Peyer's patch (tissue), 4 donors: ENCODE data around the gene HAND1. TPM values are rescaled to one million over a fixed set of nuclear protein-coding genes. Genes with fewer than 3 reads are reported as not detected.
A peak's percentile ranks its signal among the peaks of the same experiment; 100 is the strongest.

Source experiments
- DNase-seq, 3 donors: peaks; one replicate each; pipeline ENCODE4 v3.0.0-alpha.2; 2017 to 2019
- H3K27ac ChIP-seq, 4 donors: fragments of 200-600 bp; sonication (generic); one replicate each; pipeline ENCODE4 v1.5.1; 2016 to 2019
- H3K27me3 ChIP-seq, 2 donors: fragments of 200-600 bp; sonication (generic); one replicate each; pipeline ENCODE4 v1.5.1; 2019
- H3K36me3 ChIP-seq, 3 donors: fragments of 200-600 bp; sonication (generic); one replicate each; pipeline ENCODE4 v1.5.1; 2016 to 2019
- H3K4me1 ChIP-seq, 4 donors: fragments of 200-600 bp; sonication (generic); one replicate each; pipeline ENCODE4 v1.5.1; 2016 to 2019
- H3K4me3 ChIP-seq, 4 donors: fragments of 200-600 bp; sonication (generic); 1 replicate in 3 of 4; 2 replicates in 1 of 4; pipeline ENCODE4 v1.5.1; 2016 to 2019; ENCODE audit warnings: mild to moderate bottlenecking in 1 of 4
- H3K9me3 ChIP-seq, 4 donors: fragments of 200-600 bp; sonication (generic); one replicate each; pipeline ENCODE4 v1.5.1; 2016 to 2019; ENCODE audit warnings: mild to moderate bottlenecking in 1 of 4
- POLR2A ChIP-seq, 2 donors: fragments of 450-650 bp; IDR thresholded peaks; one replicate each; pipeline ENCODE4 v1.5.1; 2017; ENCODE audit warnings: antibody characterized with exemption in 2 of 2, mild to moderate bottlenecking in 2 of 2, moderate library complexity in 2 of 2
- total RNA-seq, 4 donors: library from RNA; depleted of rRNA; stranded (reverse); fragments of >200 nt; gene quantifications; one replicate each; pipeline ENCODE4 v1.1.0, GENCODE V29; 2016
- TF ChIP-seq, protein P1 (sequence below), 6 experiments: fragments of 450-650 bp in 4 of 6; fragments of 200-600 bp in 2 of 6; sonication (generic) in 1 of 6; IDR thresholded peaks; one replicate each; pipeline ENCODE4 v1.5.1; 2017 to 2019; ENCODE audit warnings: antibody characterized with exemption in 6 of 6, mild to moderate bottlenecking in 3 of 6, moderate library complexity in 1 of 6

HAND1 gene
- total RNA-seq, 4 donors from 2014 or later: 0.54 to 1.8 TPM; not detected in 2

DNA sequence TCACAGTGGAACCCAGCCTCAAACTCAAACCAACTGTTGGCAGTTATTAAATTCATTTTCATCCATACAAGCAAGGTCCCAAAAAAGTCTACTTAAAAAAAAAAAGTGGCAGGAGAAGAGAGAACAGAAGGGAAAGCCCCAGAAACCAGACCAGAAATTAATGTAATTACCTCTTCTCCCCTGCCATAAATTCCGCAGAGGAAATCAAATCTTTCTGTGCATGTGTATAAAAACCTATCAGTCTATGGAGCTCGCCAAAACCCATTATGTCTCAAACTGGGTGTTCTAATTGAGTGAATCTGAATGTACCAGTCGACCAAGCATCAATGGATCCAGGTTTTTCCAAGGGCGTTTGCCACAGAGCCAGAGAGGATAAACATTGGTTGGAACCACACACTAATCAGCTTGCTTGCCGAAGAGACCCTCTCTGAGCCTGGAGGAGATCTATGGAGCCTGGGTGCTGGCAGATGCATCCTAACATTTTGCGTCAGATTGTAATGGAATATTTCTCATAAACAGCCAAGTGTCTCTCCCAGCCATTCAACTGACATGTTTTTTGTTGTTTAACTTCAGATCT, 7.9 kb upstream of the HAND1 start:
- DNase-seq: no peak
- Histone ChIP-seq H3K27me3 (peaks cover 0 to 45% of the 10 kb centered on the region in 2 donors), H3K9me3 (no peaks in the 10 kb centered on the region), H3K4me1 (peaks cover 0 to 27% (median 0%) of the 10 kb centered on the region in 4 donors), H3K36me3 (no peaks in the 10 kb centered on the region), H3K27ac (no peak overlapping the region), H3K4me3 (no peak overlapping the region)
- TF ChIP-seq, protein P1, sequence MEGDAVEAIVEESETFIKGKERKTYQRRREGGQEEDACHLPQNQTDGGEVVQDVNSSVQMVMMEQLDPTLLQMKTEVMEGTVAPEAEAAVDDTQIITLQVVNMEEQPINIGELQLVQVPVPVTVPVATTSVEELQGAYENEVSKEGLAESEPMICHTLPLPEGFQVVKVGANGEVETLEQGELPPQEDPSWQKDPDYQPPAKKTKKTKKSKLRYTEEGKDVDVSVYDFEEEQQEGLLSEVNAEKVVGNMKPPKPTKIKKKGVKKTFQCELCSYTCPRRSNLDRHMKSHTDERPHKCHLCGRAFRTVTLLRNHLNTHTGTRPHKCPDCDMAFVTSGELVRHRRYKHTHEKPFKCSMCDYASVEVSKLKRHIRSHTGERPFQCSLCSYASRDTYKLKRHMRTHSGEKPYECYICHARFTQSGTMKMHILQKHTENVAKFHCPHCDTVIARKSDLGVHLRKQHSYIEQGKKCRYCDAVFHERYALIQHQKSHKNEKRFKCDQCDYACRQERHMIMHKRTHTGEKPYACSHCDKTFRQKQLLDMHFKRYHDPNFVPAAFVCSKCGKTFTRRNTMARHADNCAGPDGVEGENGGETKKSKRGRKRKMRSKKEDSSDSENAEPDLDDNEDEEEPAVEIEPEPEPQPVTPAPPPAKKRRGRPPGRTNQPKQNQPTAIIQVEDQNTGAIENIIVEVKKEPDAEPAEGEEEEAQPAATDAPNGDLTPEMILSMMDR (IDR thresholded peaks at IDR 0.05): no peak
- TF ChIP-seq POLR2A (IDR thresholded peaks at IDR 0.05): no peak

DNA sequence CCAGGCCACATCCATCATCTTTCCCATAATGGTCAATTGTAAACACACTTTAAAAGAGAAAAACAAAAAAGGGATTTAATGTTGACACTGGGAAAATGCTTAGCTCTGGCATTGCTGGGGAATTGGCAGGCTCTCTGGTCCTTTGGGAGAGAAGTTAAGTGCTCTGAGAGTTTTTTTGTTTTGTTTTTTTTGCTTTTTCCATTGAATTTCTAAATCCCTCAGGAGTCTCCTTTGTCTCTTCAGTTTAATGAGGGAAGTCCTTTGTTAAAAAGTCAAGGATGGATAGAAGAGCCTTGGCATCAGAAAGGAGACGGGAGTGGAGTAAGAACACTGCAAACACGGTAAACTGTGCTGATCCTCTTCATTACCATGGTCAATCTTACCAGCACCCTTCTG, 7.1 kb upstream of the HAND1 start:
- no peak for TF ChIP-seq POLR2A (IDR thresholded peaks at IDR 0.05)
- TF ChIP-seq, protein P1 (IDR thresholded peaks at IDR 0.05): no peak
- no peaks in the 10 kb centered on the region for H3K9me3 ChIP-seq
- H3K4me1 ChIP-seq: peaks cover 0 to 27% (median 0%) of the 10 kb centered on the region in 4 donors
- H3K27ac ChIP-seq: no peak overlapping the region
- H3K4me3 ChIP-seq: no peak overlapping the region
- DNase-seq: no peak
- peaks cover 0 to 54% of the 10 kb centered on the region in 2 donors for H3K27me3 ChIP-seq
- H3K36me3 ChIP-seq: no peaks in the 10 kb centered on the region

DNA sequence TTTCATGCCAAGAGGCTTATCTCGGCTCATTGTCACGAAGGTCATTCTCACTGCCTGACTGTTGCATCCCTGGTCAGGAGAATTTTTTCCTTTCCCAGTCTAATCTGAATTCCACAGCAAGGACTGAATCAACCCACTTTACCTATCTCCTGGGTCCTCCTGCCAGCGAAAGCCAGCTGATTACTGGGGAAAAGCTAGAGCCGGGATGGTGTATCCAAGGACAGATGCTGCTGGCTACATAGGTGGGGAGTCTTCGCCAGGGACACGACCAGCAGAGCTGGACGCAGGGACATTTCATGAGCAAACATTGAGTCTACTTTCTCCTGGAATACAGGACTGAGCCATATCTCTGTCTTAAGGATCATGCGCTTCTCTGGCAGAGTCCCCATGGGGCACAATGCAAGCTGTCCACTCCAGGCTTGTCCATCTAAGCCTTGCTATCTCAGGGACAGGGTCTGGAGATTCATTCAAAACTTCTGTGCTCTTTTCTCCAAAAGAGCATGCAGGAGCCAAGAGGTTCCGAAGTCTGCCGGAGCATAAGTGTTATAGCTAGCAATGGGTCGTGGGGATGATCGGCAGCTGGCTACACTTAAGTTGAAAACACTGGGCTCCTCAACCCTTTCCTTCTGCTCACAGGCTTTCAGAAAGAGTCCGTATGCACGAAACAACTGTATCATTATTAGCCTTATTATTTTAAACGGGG, 6.5 kb upstream of the HAND1 start:
- TF ChIP-seq, protein P1 (IDR thresholded peaks at IDR 0.05): no peak
- TF ChIP-seq POLR2A (IDR thresholded peaks at IDR 0.05): no peak
- no peak for DNase-seq
- Histone ChIP-seq H3K36me3 (no peaks in the 10 kb centered on the region), H3K27me3 (peaks cover 0 to 58% of the 10 kb centered on the region in 2 donors), H3K9me3 (no peaks in the 10 kb centered on the region), H3K27ac (no peak overlapping the region), H3K4me1 (peaks cover 0 to 27% (median 0%) of the 10 kb centered on the region in 4 donors), H3K4me3 (no peak overlapping the region)

DNA sequence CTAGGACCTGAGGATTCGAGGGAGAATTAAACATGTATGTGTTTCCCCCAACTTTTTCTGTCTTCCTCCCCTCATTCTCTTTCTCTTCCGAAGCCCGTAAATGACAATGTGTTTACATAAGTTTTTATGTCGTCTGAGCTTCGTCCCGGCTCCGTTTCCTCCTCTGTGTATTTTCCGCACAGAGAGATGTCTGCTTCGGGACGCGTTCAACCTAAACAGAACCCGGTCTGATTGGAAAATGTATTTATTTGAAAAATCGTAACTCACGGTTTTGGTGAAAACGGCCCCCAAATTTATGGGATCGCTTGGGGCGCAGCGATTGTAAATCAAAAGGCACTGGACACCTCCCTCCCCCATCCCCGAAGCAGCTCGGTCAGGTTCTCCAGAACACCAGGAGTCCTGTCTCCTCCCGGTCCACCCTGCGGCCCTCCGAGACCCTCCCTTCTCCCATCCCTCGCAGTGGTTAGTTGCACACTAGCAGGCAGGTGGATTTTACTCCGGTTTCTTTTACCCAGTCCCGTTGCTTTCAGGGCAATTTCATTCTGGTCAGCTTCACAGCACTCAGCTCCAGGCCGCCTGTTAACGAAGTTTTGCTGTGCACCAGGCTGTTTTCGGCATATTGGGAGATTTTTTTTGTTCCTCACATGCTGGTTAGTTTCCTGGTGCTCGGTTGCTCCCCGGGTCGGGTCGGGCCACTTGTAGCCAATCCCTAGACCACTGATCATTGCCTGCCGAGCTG, 5.8 kb upstream of the HAND1 start:
- no peak for DNase-seq
- Histone ChIP-seq H3K4me1 (peaks cover 0 to 31% (median under 1%) of the 10 kb centered on the region in 4 donors), H3K9me3 (no peaks in the 10 kb centered on the region), H3K36me3 (no peaks in the 10 kb centered on the region), H3K27ac (no peak overlapping the region), H3K4me3 (no peak overlapping the region), H3K27me3 (peaks cover 0 to 63% of the 10 kb centered on the region in 2 donors)
- TF ChIP-seq, protein P1 (IDR thresholded peaks at IDR 0.05): no peak
- no peak for TF ChIP-seq POLR2A (IDR thresholded peaks at IDR 0.05)

DNA sequence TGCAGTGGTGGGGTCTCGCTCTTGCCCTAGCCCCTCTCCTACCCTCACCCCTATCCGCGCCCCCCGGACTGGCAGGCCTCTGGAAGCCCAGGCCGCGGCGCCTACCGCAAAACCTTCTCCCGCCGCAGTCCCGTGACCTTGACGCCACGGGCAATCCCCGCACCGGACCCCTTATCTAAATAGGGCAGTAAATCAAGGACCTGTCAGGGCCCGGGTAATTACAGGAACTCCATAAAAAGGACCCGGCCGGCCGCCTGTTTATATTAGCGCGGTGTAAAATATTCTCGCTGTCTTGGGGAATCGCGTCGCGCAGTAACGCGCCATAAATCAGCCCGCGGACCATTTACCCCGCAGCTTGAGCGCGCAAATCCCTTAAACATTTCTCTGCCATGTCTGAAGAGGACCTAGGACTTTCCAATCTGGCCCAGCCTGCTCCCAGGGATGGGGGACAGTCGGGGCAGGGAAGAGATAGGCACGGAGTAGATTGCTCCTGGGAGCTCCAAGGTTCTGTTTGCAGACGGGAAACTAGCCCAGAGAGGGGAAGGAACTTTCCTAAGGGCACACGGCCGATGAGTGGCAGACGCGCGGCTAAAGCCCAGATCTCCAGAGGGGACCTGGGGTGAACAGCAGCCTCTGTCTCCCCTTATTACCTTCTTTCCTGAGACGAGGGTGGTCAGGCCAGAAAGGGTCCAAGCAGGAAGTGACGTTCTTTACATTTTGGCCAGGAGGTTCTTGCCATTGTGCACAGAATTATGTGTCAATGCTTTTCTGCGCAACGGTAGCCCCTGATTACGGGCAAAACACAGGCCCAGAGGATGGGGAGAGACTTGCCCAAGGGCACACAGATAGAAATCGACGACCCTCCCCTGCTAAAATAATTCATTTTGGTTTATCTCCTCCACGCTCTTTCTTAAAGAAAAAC, 4.8 kb upstream of the HAND1 start:
- no peak for DNase-seq
- no peak for TF ChIP-seq POLR2A (IDR thresholded peaks at IDR 0.05)
- TF ChIP-seq, protein P1 (IDR thresholded peaks at IDR 0.05): no peak
- no peaks in the 10 kb centered on the region for H3K36me3 ChIP-seq
- peak overlapping the region in 1 of 4 donors; percentile 43 for H3K27ac ChIP-seq
- peaks cover 0 to 72% of the 10 kb centered on the region in 2 donors for H3K27me3 ChIP-seq
- H3K4me1 ChIP-seq: peaks cover 0 to 41% (median 7%) of the 10 kb centered on the region in 4 donors
- no peaks in the 10 kb centered on the region for H3K9me3 ChIP-seq
- no peak overlapping the region for H3K4me3 ChIP-seq
